Mammary epithelial cell (primary cell): ENCODE data around the gene SBK1.

ENCODE experiments used
- CTCF ChIP-seq, 2 donors: IDR thresholded peaks in 1 of 2; conservative IDR thresholded peaks in 1 of 2; 2 replicates each; pipeline ENCODE4 v1.5.1; 2011 to 2012; ENCODE audit warnings: inconsistent platforms in 2 of 2, low read length in 2 of 2, mild to moderate bottlenecking in 2 of 2, control low read depth in 1 of 2, low read depth in 1 of 2; ENCODE audit not compliant: insufficient read depth in 1 of 2; ENCODE audit errors: extremely low read depth in 1 of 2
- EZH2 ChIP-seq: IDR thresholded peaks from 2 replicates; pipeline ENCODE4 v1.6.1; 2012; ENCODE audit warnings: low read length, inconsistent platforms, borderline replicate concordance

- TF ChIP-seq CTCF (conservative IDR thresholded peaks at IDR 0.05 in 1 of 2, IDR thresholded peaks at IDR 0.05 in 1 of 2; ENCODE audit: extremely low read depth in 1 of 2, insufficient read depth in 1 of 2, low read depth in 1 of 2, low read length in 2 of 2) (no peak), EZH2 (no peak)
Measured at GRCh38 chr16:28308794-28309584, 16.7 kb downstream of the SBK1 start.
